Loucy (cell line): ENCODE data around the gene ACAA2.
"Not testable (repeated sequence)": the region's sequence is repeated elsewhere in the genome, so short reads cannot be mapped to it uniquely, and the experiment has no call there.

Experiments
- H2AFZ ChIP-seq: fragments of 200-600 bp; sonication (generic); 2 replicates; pipeline ENCODE4 v1.6.0; 2016; ENCODE audit warnings: antibody characterized with exemption, mild to moderate bottlenecking, low read length, moderate library complexity
- H3F3A ChIP-seq: fragments of 200-600 bp; 2 replicates; pipeline ENCODE4 v1.6.0; 2016; ENCODE audit warnings: antibody characterized with exemption, low read depth, mild to moderate bottlenecking
- H3K27me3 ChIP-seq: fragments of 200-600 bp; sonication (generic); 2 replicates; pipeline ENCODE4 v1.6.1; 2014; ENCODE audit warnings: low read length, mild to moderate bottlenecking; ENCODE audit not compliant: insufficient read depth, poor library complexity, severe bottlenecking
- H3K36me3 ChIP-seq: fragments of 200-600 bp; sonication (generic); 2 replicates; pipeline ENCODE4 v1.6.1; 2016; ENCODE audit warnings: low read length; ENCODE audit not compliant: insufficient read depth
- H3K4me1 ChIP-seq: fragments of 200-600 bp; sonication (generic); 2 replicates; pipeline ENCODE4 v1.5.1; 2014; ENCODE audit warnings: low read length, mild to moderate bottlenecking; ENCODE audit not compliant: insufficient read depth, poor library complexity, severe bottlenecking
- H3K4me2 ChIP-seq: fragments of 200-600 bp; sonication (generic); 2 replicates; pipeline ENCODE4 v1.6.0; 2014; ENCODE audit warnings: antibody characterized with exemption, low read length, low read depth, mild to moderate bottlenecking; ENCODE audit not compliant: poor library complexity, severe bottlenecking
- H3K4me3 ChIP-seq: fragments of 200-600 bp; sonication (generic); 2 replicates; pipeline ENCODE4 v1.5.1; 2014; ENCODE audit warnings: low read length, mild to moderate bottlenecking, mixed read lengths; ENCODE audit not compliant: poor library complexity, severe bottlenecking
- H3K79me2 ChIP-seq: fragments of 200-600 bp; sonication (generic); 2 replicates; pipeline ENCODE4 v1.6.1; 2014; ENCODE audit warnings: low read length; ENCODE audit not compliant: insufficient read depth
- H3K9ac ChIP-seq: fragments of 200-600 bp; sonication (generic); 2 replicates; pipeline ENCODE4 v1.6.0; 2014; ENCODE audit warnings: mild to moderate bottlenecking, low read depth, low read length, moderate library complexity; ENCODE audit not compliant: poor library complexity, severe bottlenecking
- H3K9me2 ChIP-seq: fragments of 200-600 bp; sonication (generic); replicated peaks from 2 replicates; pipeline ENCODE4 v1.6.1; 2016; ENCODE audit warnings: low read depth, low read length, mixed read lengths
- H3K9me3 ChIP-seq: fragments of 200-600 bp; sonication (generic); 2 replicates; pipeline ENCODE4 v1.6.1; 2014; ENCODE audit warnings: mild to moderate bottlenecking, antibody characterized with exemption, low read length, low read depth; ENCODE audit not compliant: insufficient read depth
- H4K20me1 ChIP-seq: fragments of 200-600 bp; sonication (generic); 2 replicates; pipeline ENCODE4 v1.6.0; 2014; ENCODE audit warnings: antibody characterized with exemption, low read length, mild to moderate bottlenecking; ENCODE audit not compliant: insufficient read depth, poor library complexity, severe bottlenecking
- EZH2phosphoT487 ChIP-seq: fragments of 200-600 bp; IDR thresholded peaks from 2 replicates; pipeline ENCODE4 v1.6.1; 2018; ENCODE audit warnings: antibody characterized with exemption, mild to moderate bottlenecking, moderate library complexity, borderline replicate concordance
- TF ChIP-seq, protein P1 (sequence below): fragments of 200-600 bp; sonication (generic); conservative IDR thresholded peaks from 2 replicates; pipeline ENCODE4 v1.5.1; 2014; ENCODE audit warnings: mild to moderate bottlenecking, antibody characterized with exemption, low read length

Gene ACAA2

DNA sequence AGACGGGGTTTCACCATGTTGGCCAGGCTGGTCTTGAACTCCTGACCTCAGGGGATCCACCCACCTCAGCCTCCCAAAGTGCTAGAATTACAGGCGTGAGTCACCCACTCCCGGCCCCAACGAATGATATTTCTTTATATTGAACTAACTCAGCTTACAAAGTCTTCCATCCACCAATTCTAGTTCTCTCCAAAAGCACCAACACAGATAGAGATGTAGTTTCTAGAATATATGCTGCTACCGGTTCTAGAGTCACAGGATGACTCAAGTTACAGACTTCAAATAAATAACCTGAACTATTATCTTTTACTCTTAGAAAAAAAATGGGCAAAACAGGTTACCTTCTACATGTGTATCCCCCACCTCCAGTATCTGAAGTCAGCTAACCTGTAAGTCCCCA, 9.2 kb downstream of the ACAA2 start:
- no peaks in the 10 kb centered on the region for H3K27me3 ChIP-seq
- no peak overlapping the region for H3K4me3 ChIP-seq
- no peaks in the 10 kb centered on the region for H3K9me2 ChIP-seq
- H3K9ac ChIP-seq = no peak overlapping the region
- TF ChIP-seq, protein P1, sequence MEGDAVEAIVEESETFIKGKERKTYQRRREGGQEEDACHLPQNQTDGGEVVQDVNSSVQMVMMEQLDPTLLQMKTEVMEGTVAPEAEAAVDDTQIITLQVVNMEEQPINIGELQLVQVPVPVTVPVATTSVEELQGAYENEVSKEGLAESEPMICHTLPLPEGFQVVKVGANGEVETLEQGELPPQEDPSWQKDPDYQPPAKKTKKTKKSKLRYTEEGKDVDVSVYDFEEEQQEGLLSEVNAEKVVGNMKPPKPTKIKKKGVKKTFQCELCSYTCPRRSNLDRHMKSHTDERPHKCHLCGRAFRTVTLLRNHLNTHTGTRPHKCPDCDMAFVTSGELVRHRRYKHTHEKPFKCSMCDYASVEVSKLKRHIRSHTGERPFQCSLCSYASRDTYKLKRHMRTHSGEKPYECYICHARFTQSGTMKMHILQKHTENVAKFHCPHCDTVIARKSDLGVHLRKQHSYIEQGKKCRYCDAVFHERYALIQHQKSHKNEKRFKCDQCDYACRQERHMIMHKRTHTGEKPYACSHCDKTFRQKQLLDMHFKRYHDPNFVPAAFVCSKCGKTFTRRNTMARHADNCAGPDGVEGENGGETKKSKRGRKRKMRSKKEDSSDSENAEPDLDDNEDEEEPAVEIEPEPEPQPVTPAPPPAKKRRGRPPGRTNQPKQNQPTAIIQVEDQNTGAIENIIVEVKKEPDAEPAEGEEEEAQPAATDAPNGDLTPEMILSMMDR = no peak
- no peak for TF ChIP-seq EZH2phosphoT487
- no peaks in the 10 kb centered on the region for H3K4me1 ChIP-seq
- H3K9me3 ChIP-seq = peaks cover 5% of the 10 kb centered on the region; the same call in 1 of the 2 replicates
- no peaks in the 10 kb centered on the region for H3K36me3 ChIP-seq
- H2AFZ ChIP-seq = no peak overlapping the region
- H3K79me2 ChIP-seq = 0 out of 2 replicates have a peak, but pooled peaks cover 10% of the 10 kb centered on the region
- no peaks in the 10 kb centered on the region for H4K20me1 ChIP-seq
- H3K4me2 ChIP-seq = no peak overlapping the region
- no peaks in the 10 kb centered on the region for H3F3A ChIP-seq

GRCh38 chr18:49802623-49803022, 10.7 kb downstream of the ACAA2 start:
- Histone ChIP-seq H3F3A (no peaks in the 10 kb centered on the region), H3K4me3 (no peak overlapping the region), H3K9ac (no peak overlapping the region), H3K4me1 (no peaks in the 10 kb centered on the region), H3K4me2 (no peak overlapping the region), H3K9me2 (no peaks in the 10 kb centered on the region), H4K20me1 (no peaks in the 10 kb centered on the region), H3K79me2 (0 out of 2 replicates have a peak, but pooled peaks cover 10% of the 10 kb centered on the region), H3K27me3 (no peaks in the 10 kb centered on the region), H3K9me3 (no peaks in the 10 kb centered on the region), H3K36me3 (no peaks in the 10 kb centered on the region), H2AFZ (no peak overlapping the region)
- no peak for TF ChIP-seq EZH2phosphoT487
- TF ChIP-seq, protein P1 = no peak

DNA sequence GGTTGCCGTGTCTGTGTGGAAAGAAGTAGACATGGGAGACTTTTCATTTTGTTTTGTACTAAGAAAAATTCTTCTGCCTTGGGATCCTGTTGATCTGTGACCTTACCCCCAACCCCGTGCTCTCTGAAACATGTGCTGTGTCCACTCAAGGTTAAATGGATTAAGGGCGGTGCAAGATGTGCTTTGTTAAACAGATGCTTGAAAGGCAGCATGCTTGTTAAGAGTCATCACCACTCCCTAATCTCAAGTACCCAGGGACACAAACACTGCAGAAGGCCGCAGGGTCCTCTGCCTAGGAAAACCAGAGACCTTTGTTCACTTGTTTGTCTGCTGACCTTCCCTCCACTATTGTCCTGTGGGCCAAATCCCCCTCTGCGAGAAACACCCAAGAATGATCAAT, 12.8 kb downstream of the ACAA2 start:
- H3K27me3 ChIP-seq, H2AFZ ChIP-seq, H3K4me3 ChIP-seq, H3K9me2 ChIP-seq, H3K36me3 ChIP-seq, H3K9me3 ChIP-seq, H3F3A ChIP-seq, H3K4me2 ChIP-seq, H3K9ac ChIP-seq, H3K79me2 ChIP-seq, H4K20me1 ChIP-seq, H3K4me1 ChIP-seq: not testable (repeated sequence)

- not testable (repeated sequence) for H3K4me2 ChIP-seq, H4K20me1 ChIP-seq, H3F3A ChIP-seq, H3K4me1 ChIP-seq, H3K36me3 ChIP-seq, H3K9ac ChIP-seq, H3K79me2 ChIP-seq, H3K27me3 ChIP-seq, H3K9me2 ChIP-seq, H2AFZ ChIP-seq, H3K9me3 ChIP-seq, H3K4me3 ChIP-seq
These were observed 13.5 kb downstream of the ACAA2 start for GRCh38 chr18:49799806-49800205.
